ENCODE results near the gene FHOD3.

FHOD3 gene

DNA sequence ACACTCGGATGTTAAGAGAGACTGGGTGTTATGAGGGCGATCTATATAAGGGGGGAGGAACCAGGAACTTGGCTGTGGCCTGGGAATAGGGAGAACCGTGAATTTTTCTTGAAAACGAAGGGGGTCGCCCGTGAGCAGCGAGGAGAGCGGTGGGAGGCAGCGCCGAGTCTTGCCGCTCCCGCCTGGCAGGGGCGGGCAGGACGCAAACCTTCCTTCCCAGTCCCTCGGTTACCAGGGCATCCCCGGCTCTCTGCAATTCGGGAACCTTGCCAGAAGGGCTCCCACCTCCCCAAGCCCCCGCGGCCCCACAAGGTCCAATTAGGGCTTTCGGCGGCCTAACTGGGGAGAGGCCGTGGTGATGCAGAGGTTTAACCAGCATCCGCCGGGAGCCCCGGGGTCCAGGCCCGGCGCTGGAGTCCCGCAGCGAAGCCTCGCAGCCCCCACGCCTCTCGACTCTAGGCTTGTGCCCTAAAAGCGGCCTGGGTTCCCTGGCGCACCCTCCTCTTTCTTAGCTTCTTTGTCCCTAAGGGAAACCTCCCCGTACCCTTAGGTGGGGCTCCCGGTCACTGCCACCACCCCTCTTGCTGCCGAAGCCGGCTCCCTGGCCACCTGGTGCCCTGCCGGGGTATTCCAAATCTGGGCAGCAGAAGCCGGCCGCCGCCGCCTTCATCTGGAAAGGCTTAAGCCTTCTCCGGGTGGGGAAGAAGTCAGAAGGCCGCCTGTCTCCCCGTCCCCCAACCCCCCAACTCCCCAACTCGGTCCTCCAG, 680 bp upstream of the FHOD3 start:
- DNase-seq (ENCODE audit: low spot score): peak; percentile 27

- peak; percentile 27 for DNase-seq (ENCODE audit: low spot score)
These were observed 721 bp downstream of the FHOD3 start for GRCh38 chr18:36298126-36298741.

GRCh38 chr18:36299015-36299414, 1.5 kb downstream of the FHOD3 start:
- no peak for DNase-seq (ENCODE audit: low spot score)

DNA sequence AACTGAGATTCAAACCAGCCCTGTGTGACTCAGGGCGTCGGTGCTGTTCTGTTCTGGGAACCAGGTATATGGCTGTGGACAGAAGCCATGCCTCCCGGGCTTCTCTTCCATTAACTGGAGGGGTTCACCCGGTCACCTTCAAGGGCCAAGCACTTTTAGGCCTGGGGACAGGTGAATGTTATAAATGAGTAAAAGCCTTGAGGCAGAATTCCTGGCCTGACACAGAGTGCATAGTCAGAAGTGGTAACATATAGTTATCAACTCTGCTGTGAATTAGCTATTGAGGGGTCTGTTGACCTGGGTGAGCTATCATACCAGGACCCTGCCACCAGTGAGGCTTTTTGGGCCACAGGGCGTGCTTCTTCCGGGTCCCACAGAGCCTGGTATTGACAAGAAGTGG, 2.7 kb downstream of the FHOD3 start:
- DNase-seq (ENCODE audit: low spot score): no peak

- DNase-seq (ENCODE audit: low spot score): no peak
These were observed 4.4 kb downstream of the FHOD3 start for GRCh38 chr18:36301884-36302283.

- no peak for DNase-seq (ENCODE audit: low spot score)
These were observed 5.2 kb downstream of the FHOD3 start for GRCh38 chr18:36302676-36303075.

- DNase-seq (ENCODE audit: low spot score): no peak
These were observed 5.8 kb downstream of the FHOD3 start for GRCh38 chr18:36303211-36303844.

DNA sequence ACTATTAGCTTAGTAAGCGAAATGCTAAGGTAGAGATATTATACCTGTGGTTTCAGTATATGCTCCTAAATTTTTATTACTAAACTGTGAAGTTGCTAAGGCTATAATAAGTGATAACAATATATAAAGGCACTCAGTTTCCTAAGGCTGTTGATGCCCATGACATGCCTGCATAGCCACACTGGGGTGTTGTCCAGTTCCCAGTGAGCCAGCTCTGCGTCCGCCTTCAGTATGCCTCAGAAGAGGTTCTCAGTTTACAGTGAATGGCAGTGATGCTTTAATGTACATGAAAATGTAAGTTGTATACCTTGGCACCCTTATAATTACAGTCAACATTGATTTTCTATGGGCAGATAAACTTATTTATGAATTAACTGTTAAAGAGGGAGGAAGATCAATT, 7.2 kb downstream of the FHOD3 start:
- DNase-seq (ENCODE audit: low spot score): no peak

DNA sequence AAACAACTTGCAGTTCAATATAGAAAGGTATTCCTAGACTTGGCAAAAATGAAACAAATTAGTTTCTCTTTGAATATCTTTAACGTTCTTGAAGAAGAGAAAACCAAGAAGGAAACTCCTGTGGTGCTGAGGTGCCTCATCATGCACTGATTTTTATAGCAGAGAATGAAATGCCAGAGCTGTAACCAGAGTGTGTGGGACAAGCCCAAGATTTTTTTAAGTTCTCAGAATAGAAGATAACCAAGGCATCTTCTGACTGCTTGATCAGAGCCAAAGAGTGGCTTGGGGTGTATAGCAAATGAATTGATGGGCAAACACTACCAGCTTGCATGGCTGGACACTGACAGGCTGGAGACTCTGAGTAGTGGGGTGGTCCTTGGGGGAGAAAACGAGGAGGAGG, 7.9 kb downstream of the FHOD3 start:
- DNase-seq (ENCODE audit: low spot score): no peak

DNA sequence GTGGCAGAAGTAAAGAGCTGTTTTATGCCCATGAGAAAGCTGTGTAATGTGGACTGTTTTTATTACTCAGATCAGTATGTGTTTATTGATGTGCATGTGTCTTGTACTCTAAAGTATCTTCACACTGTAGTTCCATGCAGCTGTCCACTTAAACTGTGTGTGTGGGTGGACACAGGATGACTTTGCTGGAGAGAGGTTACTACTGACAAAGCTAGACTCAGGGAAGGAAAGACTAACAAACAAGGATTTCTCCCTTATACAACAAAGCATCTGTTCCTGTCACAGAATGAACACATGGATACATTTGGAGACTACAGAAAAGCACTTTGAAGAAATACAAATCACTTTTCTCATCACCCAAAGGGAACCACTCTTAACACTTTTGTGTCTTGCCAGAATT, 10.0 kb downstream of the FHOD3 start:
- DNase-seq (ENCODE audit: low spot score): no peak

DNA sequence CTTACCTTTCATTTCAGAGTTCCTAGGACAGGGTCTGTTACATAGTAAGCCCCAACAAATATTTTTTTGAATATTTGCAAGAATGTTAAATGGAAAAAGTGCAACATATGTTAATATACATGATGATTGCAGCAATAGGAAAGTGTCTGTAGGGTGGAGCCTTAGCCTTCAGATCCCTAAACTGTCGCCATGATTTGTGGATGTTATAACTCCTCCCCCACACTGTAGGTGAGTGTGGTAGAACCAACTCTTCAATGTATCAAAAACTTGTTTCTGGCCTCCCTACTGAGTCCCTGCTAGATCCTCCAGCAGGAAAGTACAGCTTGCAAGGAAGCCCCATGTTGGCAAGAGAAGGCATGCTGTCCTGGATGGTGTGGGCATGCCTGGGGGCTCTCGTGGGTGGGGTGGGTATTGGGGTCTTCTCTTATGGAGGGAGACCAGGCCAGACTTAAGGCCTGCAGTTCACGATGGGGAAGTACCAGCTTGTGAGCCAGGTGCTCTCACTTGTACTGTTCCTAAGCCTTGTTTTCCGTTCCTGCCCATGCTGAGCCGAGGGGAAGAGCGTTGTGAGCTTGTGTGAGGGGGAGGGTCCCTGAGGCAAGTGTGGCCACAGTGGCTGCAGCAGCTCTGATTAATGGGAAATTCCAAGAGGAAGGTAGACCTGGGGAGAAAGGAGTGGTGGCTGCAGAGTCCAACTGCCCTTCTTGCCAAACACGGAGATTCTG, 11.4 kb downstream of the FHOD3 start:
- DNase-seq (ENCODE audit: low spot score): no peak

GRCh38 chr18:36309436-36310391, 12.2 kb downstream of the FHOD3 start:
- DNase-seq (ENCODE audit: low spot score): no peak

GRCh38 chr18:36311026-36311570, 13.6 kb downstream of the FHOD3 start:
- DNase-seq (ENCODE audit: low spot score): no peak

DNA sequence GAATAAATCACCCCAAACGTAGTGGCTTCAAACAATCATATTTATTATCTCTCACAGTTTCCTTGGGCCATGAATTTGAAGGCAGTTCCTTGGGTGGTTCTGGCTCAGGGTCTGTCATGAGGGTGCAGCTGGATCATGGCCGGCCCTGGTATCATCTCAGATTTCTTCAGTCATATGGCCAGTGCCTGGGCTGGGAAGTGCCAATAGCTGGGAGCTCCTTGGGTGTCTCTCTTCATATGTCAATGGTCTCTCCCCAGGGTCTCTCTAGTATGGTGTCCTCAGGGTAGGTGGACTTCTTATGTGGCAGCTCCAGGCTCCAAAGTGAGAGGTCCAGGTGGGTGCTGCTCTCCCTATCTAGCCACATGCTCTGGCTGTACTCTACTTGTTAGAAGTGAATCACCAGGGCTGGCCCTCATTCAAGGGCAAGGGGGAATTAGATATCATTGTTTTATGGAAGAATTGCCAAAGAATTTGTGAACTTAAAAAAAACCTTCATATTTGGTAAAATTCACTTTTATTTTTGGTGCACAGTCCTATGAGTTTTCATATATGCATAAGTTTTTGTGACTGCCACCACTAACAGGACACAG, 15.4 kb downstream of the FHOD3 start:
- no peak for DNase-seq (ENCODE audit: low spot score)

DNA sequence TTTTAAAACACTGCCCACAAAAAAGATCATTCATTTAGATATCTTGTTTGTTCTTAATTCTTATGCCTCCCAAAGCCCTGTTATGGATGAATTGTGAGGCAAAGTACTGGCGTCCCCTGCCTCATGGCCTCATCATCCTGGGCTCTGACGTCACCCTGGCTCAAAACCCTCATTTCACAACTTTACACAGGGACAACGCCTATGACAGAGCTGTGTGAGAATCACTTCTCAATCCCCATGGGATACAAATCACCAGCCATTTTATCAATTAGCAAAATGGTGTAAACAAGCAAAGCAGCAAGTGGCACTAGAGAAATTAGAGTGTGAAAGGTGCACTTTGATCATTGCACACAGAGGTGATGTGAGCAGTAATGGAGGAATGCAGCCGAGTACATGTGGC, 16.6 kb downstream of the FHOD3 start:
- no peak for DNase-seq (ENCODE audit: low spot score)

- no peak for DNase-seq (ENCODE audit: low spot score)
These were observed 17.2 kb downstream of the FHOD3 start for GRCh38 chr18:36314754-36315153.

GRCh38 chr18:36315736-36316135, 18.2 kb downstream of the FHOD3 start:
- DNase-seq (ENCODE audit: low spot score): no peak

DNA sequence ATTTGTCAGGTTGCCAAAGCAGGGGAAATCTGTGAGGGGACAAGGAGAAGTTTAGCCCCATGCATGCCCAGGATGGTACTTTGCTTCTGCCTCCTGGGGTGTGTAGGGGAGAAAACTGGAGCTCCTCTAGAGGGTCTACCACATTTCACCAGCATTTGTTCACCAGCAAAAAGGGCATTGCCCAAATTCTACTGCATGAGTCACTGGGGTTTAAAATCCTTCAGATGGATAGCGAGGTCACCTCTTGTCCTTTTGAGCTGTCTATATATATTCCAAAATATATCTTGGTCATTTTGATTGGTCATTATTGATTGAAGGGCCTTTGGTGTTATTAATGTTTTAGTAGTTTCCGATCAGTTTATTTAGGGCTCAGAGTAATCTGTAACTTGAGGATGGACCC, 18.7 kb downstream of the FHOD3 start:
- DNase-seq (ENCODE audit: low spot score): no peak

GRCh38 chr18:36321658-36322407, 24.3 kb downstream of the FHOD3 start:
- DNase-seq (ENCODE audit: low spot score): no peak

DNA sequence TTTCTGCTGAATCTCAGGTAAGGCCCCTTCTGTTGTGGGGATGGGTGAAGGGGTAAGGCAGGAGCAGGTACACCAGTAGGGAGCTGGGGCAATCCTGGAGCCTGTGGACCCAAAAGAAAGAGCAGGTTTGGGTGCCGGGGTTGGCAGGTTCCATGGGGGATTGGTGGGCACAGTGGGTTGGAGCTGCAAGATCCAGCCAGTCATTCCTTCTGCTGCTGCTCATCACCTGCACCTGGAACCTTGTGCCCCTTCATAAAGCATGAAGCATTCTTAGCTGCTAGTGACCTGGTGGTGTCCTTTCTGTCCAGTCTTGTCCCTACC, 24.9 kb downstream of the FHOD3 start:
- no peak for DNase-seq (ENCODE audit: low spot score)
